OCI-LY1 (cell line): Measurements from ENCODE around the gene LSM2.

Experiments
- EZH2 ChIP-seq: fragments of 200-600 bp; sonication (generic), shearing (Covaris generic); IDR thresholded peaks from 2 replicates; pipeline ENCODE4 v1.8.0; 2017; ENCODE audit warnings: borderline replicate concordance, mixed run types, mild to moderate bottlenecking, antibody characterized with exemption, low read length, moderate library complexity, mixed read lengths
- TF ChIP-seq, protein P1 (sequence below): fragments of 200-600 bp; sonication (generic), shearing (Covaris generic); IDR thresholded peaks from 2 replicates; pipeline ENCODE4 v1.5.1; 2017; ENCODE audit warnings: mild to moderate bottlenecking, antibody characterized with exemption, low read length, moderate library complexity, mixed read lengths

DNA sequence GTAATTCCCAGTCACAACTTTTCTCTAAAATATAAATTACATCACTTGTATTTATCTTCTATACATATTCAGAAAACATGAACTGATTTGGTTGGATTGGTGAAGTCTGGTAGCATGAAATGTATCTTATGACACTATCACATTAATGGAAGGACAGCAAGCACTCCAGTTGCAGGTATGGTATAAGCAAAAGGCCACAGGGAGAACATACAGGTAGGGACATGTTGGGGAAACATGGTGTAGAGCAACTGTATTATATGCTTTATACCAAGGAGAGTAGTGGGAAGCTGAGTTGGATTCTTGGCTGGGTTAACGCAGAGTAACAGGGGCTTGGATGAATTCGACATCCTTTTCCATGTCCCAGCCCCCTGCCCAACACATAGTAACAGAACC lies 9.8 kb downstream of the LSM2 start:
- TF ChIP-seq, protein P1, sequence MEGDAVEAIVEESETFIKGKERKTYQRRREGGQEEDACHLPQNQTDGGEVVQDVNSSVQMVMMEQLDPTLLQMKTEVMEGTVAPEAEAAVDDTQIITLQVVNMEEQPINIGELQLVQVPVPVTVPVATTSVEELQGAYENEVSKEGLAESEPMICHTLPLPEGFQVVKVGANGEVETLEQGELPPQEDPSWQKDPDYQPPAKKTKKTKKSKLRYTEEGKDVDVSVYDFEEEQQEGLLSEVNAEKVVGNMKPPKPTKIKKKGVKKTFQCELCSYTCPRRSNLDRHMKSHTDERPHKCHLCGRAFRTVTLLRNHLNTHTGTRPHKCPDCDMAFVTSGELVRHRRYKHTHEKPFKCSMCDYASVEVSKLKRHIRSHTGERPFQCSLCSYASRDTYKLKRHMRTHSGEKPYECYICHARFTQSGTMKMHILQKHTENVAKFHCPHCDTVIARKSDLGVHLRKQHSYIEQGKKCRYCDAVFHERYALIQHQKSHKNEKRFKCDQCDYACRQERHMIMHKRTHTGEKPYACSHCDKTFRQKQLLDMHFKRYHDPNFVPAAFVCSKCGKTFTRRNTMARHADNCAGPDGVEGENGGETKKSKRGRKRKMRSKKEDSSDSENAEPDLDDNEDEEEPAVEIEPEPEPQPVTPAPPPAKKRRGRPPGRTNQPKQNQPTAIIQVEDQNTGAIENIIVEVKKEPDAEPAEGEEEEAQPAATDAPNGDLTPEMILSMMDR = no peak
- no peak for TF ChIP-seq EZH2
